Transverse colon (tissue), 4 donors: ENCODE measurements around the gene NOP53.

ENCODE experiments used
- EP300 ChIP-seq: sonication (generic); formaldehyde crosslinking; IDR thresholded peaks from one replicate; pipeline ENCODE4 v1.6.1; 2017; ENCODE audit warnings: antibody characterized with exemption, low read depth
- POLR2A ChIP-seq: fragments of 450-650 bp; IDR thresholded peaks from one replicate; pipeline ENCODE4 v1.6.1; 2016; ENCODE audit warnings: antibody characterized with exemption, mild to moderate bottlenecking, moderate library complexity
- POLR2AphosphoS5 ChIP-seq, 3 donors: sonication (generic); formaldehyde crosslinking; IDR thresholded peaks; one replicate each; pipeline ENCODE4 v1.6.1; 2016; ENCODE audit warnings: antibody characterized with exemption in 3 of 3
- TF ChIP-seq, protein P1 (sequence below), 5 experiments: fragments of 200-600 bp in 3 of 5; fragments of 450-650 bp in 2 of 5; sonication (generic) in 3 of 5; IDR thresholded peaks; 1 replicate in 2 of 5; 2 replicates in 3 of 5; pipeline ENCODE4 v1.5.1; 2016 to 2017; ENCODE audit warnings: antibody characterized with exemption in 5 of 5, inconsistent platforms in 3 of 5, mild to moderate bottlenecking in 2 of 5, moderate library complexity in 1 of 5

DNA sequence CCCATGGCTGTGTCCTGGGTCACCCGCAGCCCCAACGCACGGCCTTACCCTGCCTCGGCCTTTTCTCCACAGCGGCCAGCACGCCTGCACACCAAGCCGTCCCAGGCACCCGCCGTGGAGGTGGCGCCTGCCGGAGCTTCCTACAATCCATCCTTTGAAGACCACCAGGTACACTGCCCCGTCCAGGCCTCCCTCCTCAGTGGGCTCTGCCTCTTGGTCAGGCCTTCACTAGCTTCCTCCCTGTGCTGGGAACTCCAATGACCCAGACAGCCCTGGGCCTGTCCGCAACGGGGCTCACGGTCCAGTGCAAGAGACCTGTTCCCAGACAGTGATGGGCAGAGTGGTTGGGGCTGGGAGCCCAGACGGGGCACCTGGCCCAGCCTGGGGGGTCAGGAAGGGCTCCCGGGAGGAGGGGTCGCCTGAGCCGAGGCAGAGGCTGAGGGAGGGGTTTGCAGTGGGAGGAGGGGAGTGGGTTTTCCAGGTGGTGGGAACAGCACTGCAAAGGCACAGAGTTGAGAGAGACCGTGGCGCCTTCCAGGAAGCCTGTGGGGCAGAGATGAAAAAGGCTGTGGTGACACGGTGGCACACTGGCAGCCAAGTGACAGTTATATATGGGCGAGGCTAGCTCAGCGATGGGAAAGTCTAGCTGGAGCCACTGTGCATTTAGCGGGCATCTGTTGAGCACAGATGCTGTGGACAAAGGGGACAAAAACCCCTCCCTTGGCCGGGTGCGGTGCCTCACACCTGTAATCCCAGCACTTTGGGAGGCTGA, 7.3 kb downstream of the NOP53 start:
- TF ChIP-seq, protein P1, sequence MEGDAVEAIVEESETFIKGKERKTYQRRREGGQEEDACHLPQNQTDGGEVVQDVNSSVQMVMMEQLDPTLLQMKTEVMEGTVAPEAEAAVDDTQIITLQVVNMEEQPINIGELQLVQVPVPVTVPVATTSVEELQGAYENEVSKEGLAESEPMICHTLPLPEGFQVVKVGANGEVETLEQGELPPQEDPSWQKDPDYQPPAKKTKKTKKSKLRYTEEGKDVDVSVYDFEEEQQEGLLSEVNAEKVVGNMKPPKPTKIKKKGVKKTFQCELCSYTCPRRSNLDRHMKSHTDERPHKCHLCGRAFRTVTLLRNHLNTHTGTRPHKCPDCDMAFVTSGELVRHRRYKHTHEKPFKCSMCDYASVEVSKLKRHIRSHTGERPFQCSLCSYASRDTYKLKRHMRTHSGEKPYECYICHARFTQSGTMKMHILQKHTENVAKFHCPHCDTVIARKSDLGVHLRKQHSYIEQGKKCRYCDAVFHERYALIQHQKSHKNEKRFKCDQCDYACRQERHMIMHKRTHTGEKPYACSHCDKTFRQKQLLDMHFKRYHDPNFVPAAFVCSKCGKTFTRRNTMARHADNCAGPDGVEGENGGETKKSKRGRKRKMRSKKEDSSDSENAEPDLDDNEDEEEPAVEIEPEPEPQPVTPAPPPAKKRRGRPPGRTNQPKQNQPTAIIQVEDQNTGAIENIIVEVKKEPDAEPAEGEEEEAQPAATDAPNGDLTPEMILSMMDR (IDR thresholded peaks at IDR 0.05) = no peak
- TF ChIP-seq POLR2A (no peak), POLR2AphosphoS5 (IDR thresholded peaks at IDR 0.05) (no peak), EP300 (no peak)
